ENCODE measurements around the gene NHLH1. TPM values are rescaled to one million over a fixed set of nuclear protein-coding genes. Genes with fewer than 3 reads are reported as not detected.

NHLH1 gene
- total and polyA plus RNA-seq, 10 of the 15 experiments (the other 5 are each of a cell fraction or from before 2014, with no cell fraction given), result 0.22 to 0.98 (median 0.43) TPM; not detected in 1

DNA sequence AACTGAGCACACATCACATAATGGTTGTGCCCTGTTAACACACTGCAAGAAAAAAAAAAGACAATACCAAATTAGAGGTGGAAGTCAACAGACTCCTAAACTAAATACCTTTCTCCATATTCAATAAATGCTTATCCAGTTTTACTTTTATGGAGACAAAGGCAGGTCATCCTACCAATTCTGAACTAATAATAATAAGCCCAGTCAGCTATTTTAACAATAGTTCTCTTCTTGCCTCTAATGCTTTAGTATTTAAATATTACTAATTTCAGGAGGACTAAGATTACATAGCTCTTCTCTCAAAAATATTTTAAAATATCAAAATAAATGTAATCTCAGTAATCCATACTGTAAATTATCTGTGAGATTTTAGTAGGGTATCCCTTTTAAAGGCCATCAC lies 34.4 kb upstream of the NHLH1 start:
- in situ Hi-C loops (cut with MboI) (loop anchor here (25.0 kb wide), 1 partner anchor 1295 kb away; no protein-coding TSS in a partner anchor), intact Hi-C loops (cut with micrococcal nuclease; ENCODE audit: unreplicated experiment) (no loop called here)
- H3K79me2 ChIP-seq (ENCODE audit: control insufficient read depth, insufficient read depth, low read length), result no peaks in the 10 kb centered on the region; the same call in 1 of the 2 replicates
- peaks cover 7 to 37% of the 10 kb centered on the region in 2 experiments for H3K36me3 ChIP-seq (ENCODE audit: control insufficient read depth in 2 of 2, insufficient read depth in 2 of 2, low read length in 1 of 2)
- no peak overlapping the region for H3K27ac ChIP-seq (ENCODE audit: control insufficient read depth, insufficient read depth)
- no peak overlapping the region for H3K9ac ChIP-seq (ENCODE audit: control insufficient read depth, insufficient read depth, low read length)
- no peaks in the 10 kb centered on the region for H3K9me3 ChIP-seq (replicated peaks; ENCODE audit: control insufficient read depth, insufficient read depth, low read length)
- ChIA-PET POLR2A (interaction anchor here (4.2 kb wide), 1 partner anchor 13 kb away, joined by 25 read pairs; the partner anchor contains the start of genes COPA and NCSTN), RAD21 (ENCODE audit: unreplicated experiment) (no interaction called here), CTCF (interaction anchor here (0.9 to 3.2 kb wide), 8 partner anchors 17 to 281 kb away, joined by 3 to 18 read pairs (median 4); no protein-coding TSS in a partner anchor), SMC1A (ENCODE audit: uncharacterized antibody, unreplicated experiment) (interaction anchor here (1.1 to 1.6 kb wide), 4 partner anchors 9 to 41 kb away, joined by 3 to 6 read pairs (median 4); no protein-coding TSS in a partner anchor)
- H4K20me1 ChIP-seq (ENCODE audit: control insufficient read depth, insufficient read depth), result no peaks in the 10 kb centered on the region
- ATAC-seq (no peak), FAIRE-seq (no peak), DNase-seq (ENCODE audit: low read depth, low spot score) (no peak)
- H2AFZ ChIP-seq (ENCODE audit: control insufficient read depth, low read depth, low read length), result no peak overlapping the region
- no peak overlapping the region for H3K4me3 ChIP-seq
- no peaks in the 10 kb centered on the region for H3K4me1 ChIP-seq (ENCODE audit: control insufficient read depth, insufficient read depth, low read length)
- H3K4me2 ChIP-seq (ENCODE audit: control insufficient read depth, insufficient read depth), result no peak overlapping the region
- BruUV-seq (replicated peaks), result no TSS peak
- no peaks in the 10 kb centered on the region for H3K27me3 ChIP-seq (replicated peaks in 1 of 2; ENCODE audit: control insufficient read depth in 2 of 2, insufficient read depth in 2 of 2, low read length in 1 of 2)
- TF ChIP-seq ZNF622 (IDR thresholded peaks at IDR 0.05) (no peak), KLF5 (IDR thresholded peaks at IDR 0.05; ENCODE audit: partially characterized antibody) (no peak), CHD2 (IDR thresholded peaks at IDR 0.05; ENCODE audit: borderline replicate concordance, low read depth, low read length) (no peak), HDGF (IDR thresholded peaks at IDR 0.05) (no peak), NBN (IDR thresholded peaks at IDR 0.05) (no peak), CBX5 (IDR thresholded peaks at IDR 0.05; ENCODE audit: low read depth) (no peak), ZSCAN29 (IDR thresholded peaks at IDR 0.05) (no peak), TBL1XR1 (IDR thresholded peaks at IDR 0.05; ENCODE audit: low read depth, low read length) (no peak), MEF2B (IDR thresholded peaks at IDR 0.05; ENCODE audit: partially characterized antibody, poor library complexity, severe bottlenecking) (no peak), GATAD2B (conservative IDR thresholded peaks at IDR 0.05; ENCODE audit: low read depth) (no peak)
- TF ChIP-seq, protein P1, sequence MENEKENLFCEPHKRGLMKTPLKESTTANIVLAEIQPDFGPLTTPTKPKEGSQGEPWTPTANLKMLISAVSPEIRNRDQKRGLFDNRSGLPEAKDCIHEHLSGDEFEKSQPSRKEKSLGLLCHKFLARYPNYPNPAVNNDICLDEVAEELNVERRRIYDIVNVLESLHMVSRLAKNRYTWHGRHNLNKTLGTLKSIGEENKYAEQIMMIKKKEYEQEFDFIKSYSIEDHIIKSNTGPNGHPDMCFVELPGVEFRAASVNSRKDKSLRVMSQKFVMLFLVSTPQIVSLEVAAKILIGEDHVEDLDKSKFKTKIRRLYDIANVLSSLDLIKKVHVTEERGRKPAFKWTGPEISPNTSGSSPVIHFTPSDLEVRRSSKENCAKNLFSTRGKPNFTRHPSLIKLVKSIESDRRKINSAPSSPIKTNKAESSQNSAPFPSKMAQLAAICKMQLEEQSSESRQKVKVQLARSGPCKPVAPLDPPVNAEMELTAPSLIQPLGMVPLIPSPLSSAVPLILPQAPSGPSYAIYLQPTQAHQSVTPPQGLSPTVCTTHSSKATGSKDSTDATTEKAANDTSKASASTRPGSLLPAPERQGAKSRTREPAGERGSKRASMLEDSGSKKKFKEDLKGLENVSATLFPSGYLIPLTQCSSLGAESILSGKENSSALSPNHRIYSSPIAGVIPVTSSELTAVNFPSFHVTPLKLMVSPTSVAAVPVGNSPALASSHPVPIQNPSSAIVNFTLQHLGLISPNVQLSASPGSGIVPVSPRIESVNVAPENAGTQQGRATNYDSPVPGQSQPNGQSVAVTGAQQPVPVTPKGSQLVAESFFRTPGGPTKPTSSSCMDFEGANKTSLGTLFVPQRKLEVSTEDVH (IDR thresholded peaks at IDR 0.05; ENCODE audit: low read depth, partially characterized antibody), result no peak
- TF ChIP-seq, protein P2, sequence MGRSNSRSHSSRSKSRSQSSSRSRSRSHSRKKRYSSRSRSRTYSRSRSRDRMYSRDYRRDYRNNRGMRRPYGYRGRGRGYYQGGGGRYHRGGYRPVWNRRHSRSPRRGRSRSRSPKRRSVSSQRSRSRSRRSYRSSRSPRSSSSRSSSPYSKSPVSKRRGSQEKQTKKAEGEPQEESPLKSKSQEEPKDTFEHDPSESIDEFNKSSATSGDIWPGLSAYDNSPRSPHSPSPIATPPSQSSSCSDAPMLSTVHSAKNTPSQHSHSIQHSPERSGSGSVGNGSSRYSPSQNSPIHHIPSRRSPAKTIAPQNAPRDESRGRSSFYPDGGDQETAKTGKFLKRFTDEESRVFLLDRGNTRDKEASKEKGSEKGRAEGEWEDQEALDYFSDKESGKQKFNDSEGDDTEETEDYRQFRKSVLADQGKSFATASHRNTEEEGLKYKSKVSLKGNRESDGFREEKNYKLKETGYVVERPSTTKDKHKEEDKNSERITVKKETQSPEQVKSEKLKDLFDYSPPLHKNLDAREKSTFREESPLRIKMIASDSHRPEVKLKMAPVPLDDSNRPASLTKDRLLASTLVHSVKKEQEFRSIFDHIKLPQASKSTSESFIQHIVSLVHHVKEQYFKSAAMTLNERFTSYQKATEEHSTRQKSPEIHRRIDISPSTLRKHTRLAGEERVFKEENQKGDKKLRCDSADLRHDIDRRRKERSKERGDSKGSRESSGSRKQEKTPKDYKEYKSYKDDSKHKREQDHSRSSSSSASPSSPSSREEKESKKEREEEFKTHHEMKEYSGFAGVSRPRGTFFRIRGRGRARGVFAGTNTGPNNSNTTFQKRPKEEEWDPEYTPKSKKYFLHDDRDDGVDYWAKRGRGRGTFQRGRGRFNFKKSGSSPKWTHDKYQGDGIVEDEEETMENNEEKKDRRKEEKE (IDR thresholded peaks at IDR 0.05), result no peak
- TF ChIP-seq, protein P3, sequence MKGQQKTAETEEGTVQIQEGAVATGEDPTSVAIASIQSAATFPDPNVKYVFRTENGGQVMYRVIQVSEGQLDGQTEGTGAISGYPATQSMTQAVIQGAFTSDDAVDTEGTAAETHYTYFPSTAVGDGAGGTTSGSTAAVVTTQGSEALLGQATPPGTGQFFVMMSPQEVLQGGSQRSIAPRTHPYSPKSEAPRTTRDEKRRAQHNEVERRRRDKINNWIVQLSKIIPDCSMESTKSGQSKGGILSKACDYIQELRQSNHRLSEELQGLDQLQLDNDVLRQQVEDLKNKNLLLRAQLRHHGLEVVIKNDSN (IDR thresholded peaks at IDR 0.05; ENCODE audit: borderline replicate concordance, extremely low read length, insufficient read depth, low read depth, low read length), result no peak
- TF ChIP-seq, protein P4, sequence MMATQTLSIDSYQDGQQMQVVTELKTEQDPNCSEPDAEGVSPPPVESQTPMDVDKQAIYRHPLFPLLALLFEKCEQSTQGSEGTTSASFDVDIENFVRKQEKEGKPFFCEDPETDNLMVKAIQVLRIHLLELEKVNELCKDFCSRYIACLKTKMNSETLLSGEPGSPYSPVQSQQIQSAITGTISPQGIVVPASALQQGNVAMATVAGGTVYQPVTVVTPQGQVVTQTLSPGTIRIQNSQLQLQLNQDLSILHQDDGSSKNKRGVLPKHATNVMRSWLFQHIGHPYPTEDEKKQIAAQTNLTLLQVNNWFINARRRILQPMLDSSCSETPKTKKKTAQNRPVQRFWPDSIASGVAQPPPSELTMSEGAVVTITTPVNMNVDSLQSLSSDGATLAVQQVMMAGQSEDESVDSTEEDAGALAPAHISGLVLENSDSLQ (IDR thresholded peaks at IDR 0.05), result no peak
- TF ChIP-seq, protein P5, sequence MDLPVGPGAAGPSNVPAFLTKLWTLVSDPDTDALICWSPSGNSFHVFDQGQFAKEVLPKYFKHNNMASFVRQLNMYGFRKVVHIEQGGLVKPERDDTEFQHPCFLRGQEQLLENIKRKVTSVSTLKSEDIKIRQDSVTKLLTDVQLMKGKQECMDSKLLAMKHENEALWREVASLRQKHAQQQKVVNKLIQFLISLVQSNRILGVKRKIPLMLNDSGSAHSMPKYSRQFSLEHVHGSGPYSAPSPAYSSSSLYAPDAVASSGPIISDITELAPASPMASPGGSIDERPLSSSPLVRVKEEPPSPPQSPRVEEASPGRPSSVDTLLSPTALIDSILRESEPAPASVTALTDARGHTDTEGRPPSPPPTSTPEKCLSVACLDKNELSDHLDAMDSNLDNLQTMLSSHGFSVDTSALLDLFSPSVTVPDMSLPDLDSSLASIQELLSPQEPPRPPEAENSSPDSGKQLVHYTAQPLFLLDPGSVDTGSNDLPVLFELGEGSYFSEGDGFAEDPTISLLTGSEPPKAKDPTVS (IDR thresholded peaks at IDR 0.05; ENCODE audit: low read depth, low read length), result no peak
